T-helper 1 cell treated with Interleukin-12 subunit alpha and Interleukin-12 subunit beta and Interleukin-4 antibody, amounts not matched to agents 30 μg/mL and 1 μg/mL, for 36 hours (primary cell): ENCODE data around the gene KCNC4.
A peak's percentile ranks its signal among the peaks of the same experiment; 100 is the strongest.

Source experiments
- H3K27ac Mint-ChIP-seq: one replicate; pipeline ENCODE4 v1.8.0; 2021; ENCODE audit warnings: mild to moderate bottlenecking, mixed read lengths
- H3K27me3 Mint-ChIP-seq: one replicate; pipeline ENCODE4 v1.8.0; 2021; ENCODE audit warnings: low read depth, mixed read lengths
- H3K36me3 Mint-ChIP-seq: one replicate; pipeline ENCODE4 v1.8.0; 2021; ENCODE audit warnings: low read depth, mixed read lengths
- H3K4me1 Mint-ChIP-seq: one replicate; pipeline ENCODE4 v1.8.0; 2021; ENCODE audit warnings: low read depth, mixed read lengths
- H3K4me3 Mint-ChIP-seq: one replicate; pipeline ENCODE4 v1.8.0; 2021; ENCODE audit warnings: mild to moderate bottlenecking, moderate library complexity, mixed read lengths
- H3K9me3 Mint-ChIP-seq: one replicate; pipeline ENCODE4 v1.8.0; 2021; ENCODE audit warnings: mixed read lengths

KCNC4 gene

GRCh38 chr1:110227774-110228173 is 17.7 kb downstream of the KCNC4 start:
- Mint-ChIP-seq H3K27me3 (no peaks in the 10 kb centered on the region), H3K4me1 (no peaks in the 10 kb centered on the region), H3K36me3 (no peaks in the 10 kb centered on the region), H3K27ac (no peak overlapping the region), H3K9me3 (no peaks in the 10 kb centered on the region), H3K4me3 (no peak overlapping the region)

GRCh38 chr1:110228381-110228780 is 18.3 kb downstream of the KCNC4 start:
- Mint-ChIP-seq H3K27me3 (no peaks in the 10 kb centered on the region), H3K36me3 (no peaks in the 10 kb centered on the region), H3K27ac (no peak overlapping the region), H3K4me1 (no peaks in the 10 kb centered on the region), H3K9me3 (no peaks in the 10 kb centered on the region), H3K4me3 (no peak overlapping the region)

GRCh38 chr1:110228869-110229268 is 18.8 kb downstream of the KCNC4 start:
- no peaks in the 10 kb centered on the region for H3K27me3 Mint-ChIP-seq
- no peaks in the 10 kb centered on the region for H3K4me1 Mint-ChIP-seq
- H3K36me3 Mint-ChIP-seq = no peaks in the 10 kb centered on the region
- no peak overlapping the region for H3K4me3 Mint-ChIP-seq
- no peaks in the 10 kb centered on the region for H3K9me3 Mint-ChIP-seq
- no peak overlapping the region for H3K27ac Mint-ChIP-seq

- H3K4me3 Mint-ChIP-seq = no peak overlapping the region
- no peaks in the 10 kb centered on the region for H3K27me3 Mint-ChIP-seq
- no peaks in the 10 kb centered on the region for H3K9me3 Mint-ChIP-seq
- H3K36me3 Mint-ChIP-seq = no peaks in the 10 kb centered on the region
- no peak overlapping the region for H3K27ac Mint-ChIP-seq
- no peaks in the 10 kb centered on the region for H3K4me1 Mint-ChIP-seq
These were observed 19.4 kb downstream of the KCNC4 start for GRCh38 chr1:110229348-110230001.

GRCh38 chr1:110230381-110231199 is 20.5 kb downstream of the KCNC4 start:
- H3K27me3 Mint-ChIP-seq = no peaks in the 10 kb centered on the region
- no peaks in the 10 kb centered on the region for H3K36me3 Mint-ChIP-seq
- no peaks in the 10 kb centered on the region for H3K4me1 Mint-ChIP-seq

GRCh38 chr1:110233861-110234260 is 23.7 kb downstream of the KCNC4 start:
- Mint-ChIP-seq H3K4me1 (peaks cover 10% of the 10 kb centered on the region), H3K4me3 (no peak overlapping the region), H3K27me3 (no peaks in the 10 kb centered on the region), H3K9me3 (no peaks in the 10 kb centered on the region), H3K27ac (no peak overlapping the region), H3K36me3 (no peaks in the 10 kb centered on the region)

More at GRCh38 chr1:110230381-110231199, 20.5 kb downstream of the KCNC4 start:
- H3K27ac Mint-ChIP-seq = no peak overlapping the region
- H3K9me3 Mint-ChIP-seq = no peaks in the 10 kb centered on the region
- H3K4me3 Mint-ChIP-seq = no peak overlapping the region

- no peak overlapping the region for H3K27ac Mint-ChIP-seq
- H3K9me3 Mint-ChIP-seq = no peaks in the 10 kb centered on the region
- no peak overlapping the region for H3K4me3 Mint-ChIP-seq
- peaks cover 11% of the 10 kb centered on the region for H3K4me1 Mint-ChIP-seq
- H3K36me3 Mint-ChIP-seq = no peaks in the 10 kb centered on the region
- H3K27me3 Mint-ChIP-seq = no peaks in the 10 kb centered on the region
These were observed 24.6 kb downstream of the KCNC4 start for GRCh38 chr1:110234691-110235090.

- H3K36me3 Mint-ChIP-seq = no peaks in the 10 kb centered on the region
- H3K27ac Mint-ChIP-seq = no peak overlapping the region
- H3K27me3 Mint-ChIP-seq = no peaks in the 10 kb centered on the region
- H3K4me3 Mint-ChIP-seq = no peak overlapping the region
- peaks cover 13% of the 10 kb centered on the region for H3K4me1 Mint-ChIP-seq
- no peaks in the 10 kb centered on the region for H3K9me3 Mint-ChIP-seq
These were observed 25.2 kb downstream of the KCNC4 start for GRCh38 chr1:110235181-110235833.

GRCh38 chr1:110235834-110236682 is 25.9 kb downstream of the KCNC4 start:
- Mint-ChIP-seq H3K27ac (peak overlapping the region; percentile 26), H3K27me3 (no peaks in the 10 kb centered on the region), H3K9me3 (no peaks in the 10 kb centered on the region), H3K4me1 (peaks cover 13% of the 10 kb centered on the region), H3K4me3 (no peak overlapping the region), H3K36me3 (no peaks in the 10 kb centered on the region)

GRCh38 chr1:110237386-110238152 is 27.5 kb downstream of the KCNC4 start:
- peaks cover 13% of the 10 kb centered on the region for H3K4me1 Mint-ChIP-seq
- H3K27ac Mint-ChIP-seq = no peak overlapping the region
- H3K4me3 Mint-ChIP-seq = no peak overlapping the region
- no peaks in the 10 kb centered on the region for H3K36me3 Mint-ChIP-seq
- no peaks in the 10 kb centered on the region for H3K27me3 Mint-ChIP-seq
- H3K9me3 Mint-ChIP-seq = no peaks in the 10 kb centered on the region

GRCh38 chr1:110239441-110240430 is 29.6 kb downstream of the KCNC4 start:
- H3K4me3 Mint-ChIP-seq = no peak overlapping the region

GRCh38 chr1:110240476-110241210 is 30.5 kb downstream of the KCNC4 start:
- no peak overlapping the region for H3K27ac Mint-ChIP-seq
- no peak overlapping the region for H3K4me3 Mint-ChIP-seq
- H3K9me3 Mint-ChIP-seq = no peaks in the 10 kb centered on the region
- peaks cover 14% of the 10 kb centered on the region for H3K4me1 Mint-ChIP-seq
- no peaks in the 10 kb centered on the region for H3K27me3 Mint-ChIP-seq
- H3K36me3 Mint-ChIP-seq = no peaks in the 10 kb centered on the region

More at GRCh38 chr1:110239441-110240430, 29.6 kb downstream of the KCNC4 start:
- Mint-ChIP-seq H3K9me3 (no peaks in the 10 kb centered on the region), H3K36me3 (no peaks in the 10 kb centered on the region), H3K4me1 (peaks cover 14% of the 10 kb centered on the region), H3K27me3 (no peaks in the 10 kb centered on the region), H3K27ac (no peak overlapping the region)
